ENCODE data around the gene TPX2.
"Not testable (repeated sequence)": the region's sequence is repeated elsewhere in the genome, so short reads cannot be mapped to it uniquely, and the experiment has no call there.

The TPX2 gene

GRCh38 chr20:31811796-31812728 is 73.0 kb downstream of the TPX2 start:
- DNase-seq (ENCODE audit: low read depth in 1 of 2, low spot score in 1 of 2) = no peak

GRCh38 chr20:31813611-31814010 is 74.5 kb downstream of the TPX2 start:
- no peak for DNase-seq (ENCODE audit: low read depth in 1 of 2, low spot score in 1 of 2)

- not testable (repeated sequence) for DNase-seq (ENCODE audit: low read depth in 1 of 2, low spot score in 1 of 2)
These were observed 75.1 kb downstream of the TPX2 start for GRCh38 chr20:31814142-31814541.

- DNase-seq (ENCODE audit: low read depth in 1 of 2, low spot score in 1 of 2) = no peak
These were observed 76.5 kb downstream of the TPX2 start for GRCh38 chr20:31815408-31816188.

GRCh38 chr20:31816221-31816620 is 77.1 kb downstream of the TPX2 start:
- no peak for DNase-seq (ENCODE audit: low read depth in 1 of 2, low spot score in 1 of 2)

- DNase-seq (ENCODE audit: low read depth in 1 of 2, low spot score in 1 of 2) = no peak
These were observed 78.4 kb downstream of the TPX2 start for GRCh38 chr20:31817461-31817860.

GRCh38 chr20:31818376-31818908 is 79.4 kb downstream of the TPX2 start:
- no peak for DNase-seq (ENCODE audit: low read depth in 1 of 2, low spot score in 1 of 2)

- DNase-seq (ENCODE audit: low read depth in 1 of 2, low spot score in 1 of 2) = no peak
These were observed 80.1 kb downstream of the TPX2 start, which contains the start of gene MYLK2 for GRCh38 chr20:31819083-31819784. Gene MYLK2, plus strand, starts transcription at chr20:31819356. Its CDS starts 225 bp downstream, at chr20:31819581.

- no peak for DNase-seq (ENCODE audit: low read depth in 1 of 2, low spot score in 1 of 2)
These were observed 81.1 kb downstream of the TPX2 start for GRCh38 chr20:31820228-31820627.

GRCh38 chr20:31821427-31821826 is 82.3 kb downstream of the TPX2 start:
- no peak for DNase-seq (ENCODE audit: low read depth in 1 of 2, low spot score in 1 of 2)

- peak; percentile 64 to 66 for DNase-seq (ENCODE audit: low read depth in 1 of 2, low spot score in 1 of 2)
These were observed 83.6 kb downstream of the TPX2 start for GRCh38 chr20:31822421-31823330.

GRCh38 chr20:31823360-31824124 is 84.5 kb downstream of the TPX2 start:
- DNase-seq (ENCODE audit: low read depth in 1 of 2, low spot score in 1 of 2) = no peak

- DNase-seq (ENCODE audit: low read depth in 1 of 2, low spot score in 1 of 2) = no peak
These were observed 85.0 kb downstream of the TPX2 start for GRCh38 chr20:31824125-31824485.

GRCh38 chr20:31824554-31825313 is 85.6 kb downstream of the TPX2 start:
- DNase-seq (ENCODE audit: low read depth in 1 of 2, low spot score in 1 of 2) = no peak

- DNase-seq (ENCODE audit: low read depth in 1 of 2, low spot score in 1 of 2) = no peak
These were observed 87.0 kb downstream of the TPX2 start for GRCh38 chr20:31826074-31826473.

- DNase-seq (ENCODE audit: low read depth in 1 of 2, low spot score in 1 of 2) = no peak
These were observed 88.0 kb downstream of the TPX2 start for GRCh38 chr20:31827059-31827458.

- DNase-seq (ENCODE audit: low read depth in 1 of 2, low spot score in 1 of 2) = not testable (repeated sequence)
These were observed 88.9 kb downstream of the TPX2 start for GRCh38 chr20:31828016-31828415.

GRCh38 chr20:31829731-31830130 is 90.6 kb downstream of the TPX2 start:
- no peak for DNase-seq (ENCODE audit: low read depth in 1 of 2, low spot score in 1 of 2)

Data from activated CD4-positive, alpha-beta T cell treated with anti-CD3 and anti-CD28 coated beads, Interleukin-2, amount 50 U/mL, for 24 hours (primary cell).